Peyer's patch (tissue), 4 donors: ENCODE measurements around the gene USB1.

Source experiments
- POLR2A ChIP-seq, 2 donors: fragments of 450-650 bp; IDR thresholded peaks; one replicate each; pipeline ENCODE4 v1.5.1; 2017; ENCODE audit warnings: antibody characterized with exemption in 2 of 2, mild to moderate bottlenecking in 2 of 2, moderate library complexity in 2 of 2
- TF ChIP-seq, protein P1 (sequence below), 6 experiments: fragments of 450-650 bp in 4 of 6; fragments of 200-600 bp in 2 of 6; sonication (generic) in 1 of 6; IDR thresholded peaks; one replicate each; pipeline ENCODE4 v1.5.1; 2017 to 2019; ENCODE audit warnings: antibody characterized with exemption in 6 of 6, mild to moderate bottlenecking in 3 of 6, moderate library complexity in 1 of 6

DNA sequence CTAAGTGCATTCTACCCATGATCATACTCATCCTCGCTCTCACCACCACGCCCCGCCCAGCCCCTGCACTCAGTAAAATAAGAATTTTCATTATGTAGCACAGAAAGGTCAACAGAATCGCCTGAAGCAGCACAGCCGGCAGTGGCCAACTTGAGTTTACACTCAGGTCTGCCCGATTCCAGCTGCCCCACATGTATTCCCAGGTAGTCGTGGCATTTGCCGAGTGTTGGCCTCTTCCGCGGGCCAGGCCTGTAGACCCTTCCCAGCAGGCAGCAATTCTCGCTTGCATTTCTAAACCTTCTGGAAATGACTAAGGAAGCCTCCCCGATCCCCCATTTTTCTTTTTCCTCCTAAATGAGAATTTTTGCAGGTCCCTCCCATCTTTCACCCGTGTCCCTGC is 30.9 kb upstream of the USB1 start:
- no peak for TF ChIP-seq POLR2A (IDR thresholded peaks at IDR 0.05)
- TF ChIP-seq, protein P1, sequence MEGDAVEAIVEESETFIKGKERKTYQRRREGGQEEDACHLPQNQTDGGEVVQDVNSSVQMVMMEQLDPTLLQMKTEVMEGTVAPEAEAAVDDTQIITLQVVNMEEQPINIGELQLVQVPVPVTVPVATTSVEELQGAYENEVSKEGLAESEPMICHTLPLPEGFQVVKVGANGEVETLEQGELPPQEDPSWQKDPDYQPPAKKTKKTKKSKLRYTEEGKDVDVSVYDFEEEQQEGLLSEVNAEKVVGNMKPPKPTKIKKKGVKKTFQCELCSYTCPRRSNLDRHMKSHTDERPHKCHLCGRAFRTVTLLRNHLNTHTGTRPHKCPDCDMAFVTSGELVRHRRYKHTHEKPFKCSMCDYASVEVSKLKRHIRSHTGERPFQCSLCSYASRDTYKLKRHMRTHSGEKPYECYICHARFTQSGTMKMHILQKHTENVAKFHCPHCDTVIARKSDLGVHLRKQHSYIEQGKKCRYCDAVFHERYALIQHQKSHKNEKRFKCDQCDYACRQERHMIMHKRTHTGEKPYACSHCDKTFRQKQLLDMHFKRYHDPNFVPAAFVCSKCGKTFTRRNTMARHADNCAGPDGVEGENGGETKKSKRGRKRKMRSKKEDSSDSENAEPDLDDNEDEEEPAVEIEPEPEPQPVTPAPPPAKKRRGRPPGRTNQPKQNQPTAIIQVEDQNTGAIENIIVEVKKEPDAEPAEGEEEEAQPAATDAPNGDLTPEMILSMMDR (IDR thresholded peaks at IDR 0.05) = no peak
